ENCODE data around the gene PRR5L. TPM values are rescaled to one million over a fixed set of nuclear protein-coding genes. Genes with fewer than 3 reads are reported as not detected.

PRR5L gene
- total RNA-seq, 2 experiments from 2014 or later = 3.4 to 4.5 TPM

DNA sequence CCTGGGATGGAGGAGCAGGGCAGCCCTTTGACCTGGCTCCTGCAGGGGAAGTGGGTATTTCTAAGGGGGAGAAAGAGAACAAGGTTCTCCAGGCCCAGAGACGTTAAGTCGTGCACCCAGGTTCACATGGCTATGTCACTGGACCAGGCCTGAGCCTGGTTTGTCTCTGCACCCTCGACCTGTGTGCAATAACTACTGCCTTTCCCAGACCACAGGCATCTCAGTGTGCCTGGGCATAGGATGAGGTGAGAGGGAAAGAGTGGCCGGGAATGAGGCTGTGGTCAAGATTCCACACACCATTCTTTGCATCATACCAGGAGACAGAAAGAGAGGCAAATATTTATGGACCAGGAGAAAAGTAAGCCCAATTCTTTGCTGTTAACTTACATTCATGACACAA is 66.8 kb downstream of the PRR5L start:
- ChIA-PET POLR2A (no interaction called here), CTCF (interaction anchor here (1.6 to 2.4 kb wide), 3 partner anchors 10 to 130 kb away, joined by 9 to 18 read pairs (median 14); no protein-coding TSS in a partner anchor)
- Mint-ChIP-seq H3K4me1 (ENCODE audit: low read depth) (peaks cover 33% of the 10 kb centered on the region), H3K36me3 (ENCODE audit: low read depth) (no peaks in the 10 kb centered on the region), H3K27me3 (ENCODE audit: low read depth) (peaks cover 47% of the 10 kb centered on the region), H3K9me3 (ENCODE audit: insufficient read depth) (no peaks in the 10 kb centered on the region), H3K4me3 (no peak overlapping the region), H3K27ac (no peak overlapping the region)
- DNase-seq (no peak), ATAC-seq (no peak)

GRCh38 chr11:36363361-36364268 is 67.5 kb downstream of the PRR5L start:
- ChIA-PET CTCF (interaction anchor here (0.7 to 2.4 kb wide), 5 partner anchors 11 to 147 kb away, joined by 3 to 18 read pairs (median 9); partner anchors contain the start of gene TRAF6), POLR2A (interaction anchor here (0.6 kb wide), 1 partner anchor 170 kb away, joined by 3 read pairs; no protein-coding TSS in a partner anchor)
- no peak for ATAC-seq
- H3K27me3 Mint-ChIP-seq (ENCODE audit: low read depth) = peaks cover 47% of the 10 kb centered on the region
- no peak overlapping the region for H3K4me3 Mint-ChIP-seq
- no peaks in the 10 kb centered on the region for H3K9me3 Mint-ChIP-seq (ENCODE audit: insufficient read depth)
- peaks cover 32% of the 10 kb centered on the region for H3K4me1 Mint-ChIP-seq (ENCODE audit: low read depth)
- H3K27ac Mint-ChIP-seq = no peak overlapping the region
- DNase-seq = no peak
- H3K36me3 Mint-ChIP-seq (ENCODE audit: low read depth) = no peaks in the 10 kb centered on the region

GRCh38 chr11:36364551-36365325 is 68.7 kb downstream of the PRR5L start:
- Mint-ChIP-seq H3K4me3 (no peak overlapping the region), H3K27ac (no peak overlapping the region), H3K9me3 (ENCODE audit: insufficient read depth) (no peaks in the 10 kb centered on the region), H3K4me1 (ENCODE audit: low read depth) (peaks cover 32% of the 10 kb centered on the region), H3K36me3 (ENCODE audit: low read depth) (no peaks in the 10 kb centered on the region), H3K27me3 (ENCODE audit: low read depth) (peaks cover 51% of the 10 kb centered on the region)
- CTCF ChIA-PET = interaction anchor here (0.7 to 2.4 kb wide), 5 partner anchors 12 to 145 kb away, joined by 3 to 18 read pairs (median 9); partner anchors contain the start of gene TRAF6
- POLR2A ChIA-PET = no interaction called here
- ATAC-seq (no peak), DNase-seq (no peak)

DNA sequence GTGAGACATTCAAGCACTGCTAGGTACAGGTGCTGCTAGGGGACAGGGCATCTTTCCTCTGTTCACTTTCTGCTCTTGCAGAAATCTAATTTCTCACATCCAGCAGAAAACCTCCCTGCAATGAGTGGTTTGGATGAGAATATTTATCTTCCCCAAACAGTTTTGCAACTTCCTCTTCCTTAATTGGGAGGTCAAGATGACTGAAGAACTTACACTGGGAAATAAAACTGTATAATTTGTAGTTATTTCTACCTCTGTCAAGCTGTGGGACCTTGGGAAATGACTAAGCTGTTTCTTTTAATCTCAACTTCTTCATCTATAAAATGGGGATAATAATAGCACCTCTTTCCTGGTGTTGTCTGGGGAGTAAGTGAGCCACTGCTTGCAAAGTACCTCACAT is 69.8 kb downstream of the PRR5L start:
- H3K4me3 Mint-ChIP-seq = no peak overlapping the region
- H3K27me3 Mint-ChIP-seq (ENCODE audit: low read depth) = peaks cover 55% of the 10 kb centered on the region
- CTCF ChIA-PET = interaction anchor here (2.2 kb wide), 1 partner anchor 144 kb away, joined by 7 read pairs; the partner anchor contains the start of gene TRAF6
- DNase-seq (no peak), ATAC-seq (no peak)
- POLR2A ChIA-PET = no interaction called here
- H3K27ac Mint-ChIP-seq = no peak overlapping the region
- H3K36me3 Mint-ChIP-seq (ENCODE audit: low read depth) = no peaks in the 10 kb centered on the region
- H3K4me1 Mint-ChIP-seq (ENCODE audit: low read depth) = peaks cover 22% of the 10 kb centered on the region
- no peaks in the 10 kb centered on the region for H3K9me3 Mint-ChIP-seq (ENCODE audit: insufficient read depth)

- ATAC-seq = no peak
- no peak for DNase-seq
- peaks cover 10% of the 10 kb centered on the region for H3K4me1 Mint-ChIP-seq (ENCODE audit: low read depth)
- no peak overlapping the region for H3K4me3 Mint-ChIP-seq
- CTCF ChIA-PET = interaction anchor here (0.7 kb wide), 1 partner anchor 75 kb away, joined by 3 read pairs; no protein-coding TSS in a partner anchor
- H3K27me3 Mint-ChIP-seq (ENCODE audit: low read depth) = peaks cover 61% of the 10 kb centered on the region
- POLR2A ChIA-PET = interaction anchor here (0.6 kb wide), 1 partner anchor 78 kb away, joined by 4 read pairs; no protein-coding TSS in a partner anchor
- H3K36me3 Mint-ChIP-seq (ENCODE audit: low read depth) = no peaks in the 10 kb centered on the region
- no peak overlapping the region for H3K27ac Mint-ChIP-seq
- no peaks in the 10 kb centered on the region for H3K9me3 Mint-ChIP-seq (ENCODE audit: insufficient read depth)
Observed at GRCh38 chr11:36367806-36368680, 72.0 kb downstream of the PRR5L start.

DNA sequence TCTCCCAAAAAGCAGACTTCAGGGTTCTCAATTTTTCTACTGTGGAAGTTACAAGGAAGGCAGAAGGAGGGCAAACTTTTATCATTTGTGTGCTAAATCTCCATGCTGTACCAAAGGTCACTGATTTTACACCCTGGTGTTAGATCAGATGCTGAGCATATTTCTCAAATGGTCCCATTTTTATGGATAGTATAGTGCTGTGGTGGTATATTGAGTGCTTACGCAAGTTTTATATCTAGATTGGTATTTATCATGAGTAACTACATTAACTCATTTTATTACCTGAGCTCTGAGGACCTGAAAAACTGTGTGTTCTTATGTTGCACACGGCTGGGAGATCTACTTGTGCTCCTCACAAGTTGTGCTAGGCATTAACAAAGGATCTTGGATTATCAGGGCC is 75.1 kb downstream of the PRR5L start:
- H3K36me3 Mint-ChIP-seq (ENCODE audit: low read depth) = no peaks in the 10 kb centered on the region
- no peak for DNase-seq
- peaks cover 9% of the 10 kb centered on the region for H3K4me1 Mint-ChIP-seq (ENCODE audit: low read depth)
- H3K27me3 Mint-ChIP-seq (ENCODE audit: low read depth) = peaks cover 66% of the 10 kb centered on the region
- ChIA-PET CTCF (no interaction called here), POLR2A (no interaction called here)
- H3K4me3 Mint-ChIP-seq = no peak overlapping the region
- no peaks in the 10 kb centered on the region for H3K9me3 Mint-ChIP-seq (ENCODE audit: insufficient read depth)
- no peak for ATAC-seq
- no peak overlapping the region for H3K27ac Mint-ChIP-seq

DNA sequence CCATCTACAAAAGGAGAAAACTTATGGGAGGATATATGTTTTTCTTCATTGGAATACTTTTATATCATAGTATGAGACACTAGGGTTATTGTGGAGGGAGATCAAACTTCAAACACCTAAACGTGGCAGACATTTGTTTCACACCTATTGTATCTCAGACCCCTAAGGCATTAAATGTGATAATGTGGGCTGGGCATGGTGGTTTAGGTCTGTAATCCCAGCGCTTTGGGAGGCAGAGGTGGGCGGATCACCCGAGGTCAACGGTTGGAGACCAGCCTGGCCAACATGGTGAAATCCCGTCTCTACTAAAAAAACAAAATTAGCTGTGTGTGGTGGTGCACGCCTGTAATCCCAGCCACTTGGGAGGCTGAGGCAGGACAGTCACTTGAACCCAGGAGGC is 75.5 kb downstream of the PRR5L start:
- Mint-ChIP-seq H3K27me3 (ENCODE audit: low read depth) (peaks cover 67% of the 10 kb centered on the region), H3K4me3 (no peak overlapping the region), H3K27ac (no peak overlapping the region), H3K9me3 (ENCODE audit: insufficient read depth) (no peaks in the 10 kb centered on the region), H3K4me1 (ENCODE audit: low read depth) (peaks cover 13% of the 10 kb centered on the region), H3K36me3 (ENCODE audit: low read depth) (no peaks in the 10 kb centered on the region)
- POLR2A ChIA-PET = no interaction called here
- no peak for ATAC-seq
- DNase-seq = no peak
- CTCF ChIA-PET = no interaction called here

- Mint-ChIP-seq H3K36me3 (ENCODE audit: low read depth) (no peaks in the 10 kb centered on the region), H3K9me3 (ENCODE audit: insufficient read depth) (no peaks in the 10 kb centered on the region), H3K27me3 (ENCODE audit: low read depth) (peaks cover 66% of the 10 kb centered on the region), H3K4me1 (ENCODE audit: low read depth) (peaks cover 16% of the 10 kb centered on the region), H3K27ac (no peak overlapping the region), H3K4me3 (no peak overlapping the region)
- ChIA-PET CTCF (no interaction called here), POLR2A (no interaction called here)
- DNase-seq = no peak
- ATAC-seq = no peak
Observed at GRCh38 chr11:36372101-36372771, 76.1 kb downstream of the PRR5L start.

DNA sequence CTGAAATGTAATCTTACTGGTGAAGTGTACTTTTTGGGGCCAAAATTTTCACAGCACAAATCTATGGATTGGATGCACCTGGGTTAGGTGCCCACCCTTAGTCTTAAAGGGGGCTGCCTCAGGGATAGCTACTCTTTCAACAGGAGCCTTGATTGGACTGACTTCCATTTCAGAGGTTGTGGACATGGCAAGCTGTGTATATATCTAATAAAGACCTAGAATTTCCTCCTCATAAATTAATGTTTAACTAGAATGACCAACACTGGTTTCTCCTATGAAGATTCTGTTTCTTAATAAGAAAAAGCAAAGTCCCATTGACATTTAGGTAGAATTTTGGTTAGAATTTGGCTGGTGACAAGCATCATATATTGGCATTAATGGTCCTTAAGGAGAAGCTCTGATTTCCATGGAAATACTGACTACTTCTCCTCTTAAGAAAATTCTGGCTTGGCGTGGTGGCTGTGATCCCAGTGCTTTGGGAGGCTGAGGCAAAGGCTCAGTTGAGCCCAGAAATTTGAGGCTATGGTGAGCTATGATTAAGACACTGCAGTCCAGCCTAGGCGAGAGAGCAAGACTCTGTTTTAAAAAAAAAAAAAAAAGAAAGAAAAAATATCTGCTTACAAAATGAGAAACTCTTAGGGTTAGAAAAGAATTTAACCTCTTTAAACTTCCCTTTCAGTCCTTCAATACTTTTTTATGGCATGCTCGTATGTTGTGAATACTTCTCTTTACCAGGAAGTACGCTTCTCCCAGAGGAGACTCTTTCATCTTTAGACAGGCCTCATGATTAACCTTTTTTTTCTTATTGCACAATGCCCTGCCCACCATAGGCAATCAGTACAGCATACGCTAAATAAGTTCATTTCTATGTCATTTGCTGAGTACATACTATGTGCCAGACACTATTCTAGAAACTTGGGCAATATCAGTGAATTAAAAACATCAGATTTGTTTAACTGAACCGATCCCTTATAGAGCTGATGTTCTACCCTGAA is 77.2 kb downstream of the PRR5L start:
- ChIA-PET CTCF (interaction anchor here (2.9 kb wide), 1 partner anchor 120 kb away, joined by 12 read pairs; no protein-coding TSS in a partner anchor), POLR2A (no interaction called here)
- Mint-ChIP-seq H3K4me3 (no peak overlapping the region), H3K4me1 (ENCODE audit: low read depth) (peaks cover 25% of the 10 kb centered on the region), H3K27ac (no peak overlapping the region), H3K36me3 (ENCODE audit: low read depth) (no peaks in the 10 kb centered on the region), H3K27me3 (ENCODE audit: low read depth) (peaks cover 68% of the 10 kb centered on the region), H3K9me3 (ENCODE audit: insufficient read depth) (no peaks in the 10 kb centered on the region)
- DNase-seq = no peak
- no peak for ATAC-seq

DNA sequence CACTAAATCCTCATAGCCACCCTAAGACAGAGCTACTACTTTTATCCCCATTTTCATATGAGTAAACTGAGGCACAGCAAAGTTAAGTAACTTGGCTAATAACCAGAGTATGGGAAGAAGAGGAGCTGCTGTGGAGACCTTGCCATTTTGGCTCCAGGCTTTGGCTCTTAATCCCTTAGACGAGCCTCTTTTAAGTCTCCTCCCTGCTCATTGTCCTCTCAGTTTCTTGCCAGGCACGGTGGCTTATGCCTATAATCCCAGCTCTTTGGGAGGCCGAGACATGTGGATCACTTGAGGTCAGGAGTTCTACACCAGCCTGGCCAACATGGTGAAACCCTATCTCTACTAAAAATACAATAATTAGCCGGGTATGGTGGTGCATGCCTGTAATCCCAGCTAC is 78.6 kb downstream of the PRR5L start:
- ChIA-PET CTCF (interaction anchor here (0.9 to 4.5 kb wide), 4 partner anchors 11 to 118 kb away, joined by 3 to 18 read pairs (median 12); no protein-coding TSS in a partner anchor), POLR2A (interaction anchor here (0.9 kb wide), 1 partner anchor 75 kb away, joined by 6 read pairs; no protein-coding TSS in a partner anchor)
- no peak for DNase-seq
- Mint-ChIP-seq H3K27ac (no peak overlapping the region), H3K9me3 (ENCODE audit: insufficient read depth) (no peaks in the 10 kb centered on the region), H3K4me3 (no peak overlapping the region), H3K4me1 (ENCODE audit: low read depth) (peaks cover 26% of the 10 kb centered on the region), H3K36me3 (ENCODE audit: low read depth) (no peaks in the 10 kb centered on the region), H3K27me3 (ENCODE audit: low read depth) (peaks cover 72% of the 10 kb centered on the region)
- no peak for ATAC-seq
